Hematopoietic multipotent progenitor cell treated with erythropoietin and hydrocortisone succinate and interleukin-3 and kit ligand, for 17 days (in vitro differentiated cells): ENCODE data around the gene HUWE1.

Experiments
- DNase-seq: peaks from one replicate; pipeline ENCODE4 v3.0.0-alpha.2; 2015; ENCODE audit warnings: low spot score

HUWE1 gene

DNA sequence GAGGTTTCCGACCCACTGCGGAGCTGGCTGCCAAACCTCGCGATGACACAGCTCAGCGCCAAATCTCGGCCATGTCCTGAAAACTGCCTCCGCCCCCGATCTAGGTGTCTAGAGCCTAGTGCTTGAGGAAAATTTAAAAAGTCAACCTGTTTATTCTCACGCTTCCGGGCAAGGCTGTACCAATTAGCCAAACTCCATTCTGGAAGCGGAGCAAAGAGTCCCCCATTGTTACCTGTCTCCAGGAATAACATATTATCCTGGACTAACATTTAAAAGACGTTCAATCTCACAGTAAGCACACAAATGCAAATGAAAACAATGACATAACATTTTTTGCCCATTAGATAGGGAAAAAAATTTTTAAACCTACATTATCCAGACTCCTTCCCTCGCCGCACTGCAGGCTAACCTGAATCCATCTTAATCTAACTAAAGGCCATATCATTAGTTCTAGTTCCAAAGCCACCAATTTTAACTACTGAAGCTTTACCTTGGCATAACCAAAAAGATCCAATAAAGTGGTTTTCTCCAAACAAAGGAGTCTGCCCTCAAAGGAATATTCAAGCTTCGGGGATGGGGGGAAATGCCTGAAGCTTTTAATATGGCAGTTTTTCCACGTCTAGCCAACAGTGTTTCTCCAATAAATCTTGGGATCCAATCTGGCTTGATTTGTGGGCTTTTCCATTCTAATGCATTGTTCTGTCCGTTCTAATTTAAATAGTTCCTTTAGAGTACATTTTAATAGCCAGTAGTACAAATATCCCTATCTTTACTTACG is 1.9 kb downstream of the HUWE1 start:
- DNase-seq = no peak

DNA sequence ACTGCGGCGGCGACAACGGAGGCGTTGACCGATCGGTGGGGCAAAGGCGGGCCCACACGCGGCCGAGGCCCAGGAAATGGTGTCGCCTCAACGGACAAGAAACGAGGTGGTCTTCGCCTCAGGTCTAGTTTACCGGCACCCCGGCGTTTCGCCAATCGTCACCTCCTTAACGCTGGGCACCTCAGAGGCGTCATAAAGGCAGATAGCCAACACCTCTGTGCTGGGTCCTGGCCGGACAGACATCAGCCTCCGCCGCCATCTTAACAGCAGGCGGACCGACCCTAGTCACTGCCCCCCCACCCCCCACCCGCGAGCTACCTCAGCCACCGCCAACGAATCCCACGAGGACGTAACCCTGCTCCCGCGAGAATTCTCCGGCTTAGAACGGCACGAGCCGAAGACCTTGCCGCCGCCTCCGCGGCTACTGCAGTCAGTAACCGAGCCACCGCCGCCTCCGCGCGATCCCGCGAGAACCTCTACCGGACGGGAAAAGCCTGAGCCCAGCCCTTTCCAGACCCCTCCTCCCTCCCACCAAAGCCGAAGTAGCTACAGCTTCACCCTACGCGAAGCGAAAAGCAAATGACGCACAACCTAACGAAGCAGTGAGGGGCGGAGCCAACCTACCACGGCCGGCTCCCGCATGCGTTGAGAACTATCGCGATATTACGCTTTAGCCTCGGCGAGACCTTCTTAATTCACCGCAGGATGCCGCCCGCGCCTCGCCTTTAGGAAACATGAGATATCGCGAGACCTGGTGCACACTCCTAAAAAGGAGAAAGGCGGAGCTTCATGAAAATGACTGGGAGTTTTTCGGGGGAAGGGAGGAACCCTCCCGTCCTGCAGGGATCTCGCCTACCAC is 2.7 kb downstream of the HUWE1 start:
- DNase-seq = peak; percentile 98

GRCh38 chrX:53682885-53683555 is 3.5 kb downstream of the HUWE1 start:
- DNase-seq = peak; percentile 42

DNA sequence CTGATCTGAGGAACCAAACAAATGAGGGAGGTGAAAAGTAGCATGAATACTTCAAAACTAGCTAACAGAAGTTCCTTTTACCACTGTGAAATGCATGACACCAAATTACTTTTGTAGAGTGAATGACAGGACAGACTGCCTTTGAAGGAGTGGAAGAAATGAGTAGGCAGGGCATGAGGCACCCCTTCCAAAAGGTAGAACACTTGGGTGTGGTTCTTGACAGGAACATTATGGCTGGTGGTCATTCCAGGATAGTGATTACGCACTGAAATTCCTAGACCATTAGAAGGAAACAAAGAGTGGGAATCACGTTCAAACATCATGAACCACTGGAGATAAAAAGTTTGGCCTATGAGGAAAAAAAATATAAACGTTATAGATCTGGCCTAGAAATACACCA is 4.9 kb downstream of the HUWE1 start:
- no peak for DNase-seq

DNA sequence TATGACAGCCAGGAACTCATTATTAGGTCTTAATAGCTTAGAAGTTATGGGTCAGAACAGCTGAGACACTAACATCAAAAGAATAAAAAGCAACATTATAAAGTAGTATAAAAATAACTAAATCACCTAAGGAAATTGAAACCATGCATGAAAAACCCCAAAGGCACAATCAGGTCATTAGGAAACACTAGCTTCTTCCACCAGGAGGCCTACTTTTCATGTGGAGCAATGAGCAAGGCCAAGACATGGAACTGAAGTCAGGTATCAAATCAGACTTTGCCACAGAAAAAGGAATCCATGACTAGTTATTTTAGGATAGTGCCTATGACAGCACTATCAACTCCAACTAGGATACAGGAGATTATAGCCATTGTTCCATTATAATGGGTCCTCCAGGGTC is 7.9 kb downstream of the HUWE1 start:
- DNase-seq = peak; percentile 20

DNA sequence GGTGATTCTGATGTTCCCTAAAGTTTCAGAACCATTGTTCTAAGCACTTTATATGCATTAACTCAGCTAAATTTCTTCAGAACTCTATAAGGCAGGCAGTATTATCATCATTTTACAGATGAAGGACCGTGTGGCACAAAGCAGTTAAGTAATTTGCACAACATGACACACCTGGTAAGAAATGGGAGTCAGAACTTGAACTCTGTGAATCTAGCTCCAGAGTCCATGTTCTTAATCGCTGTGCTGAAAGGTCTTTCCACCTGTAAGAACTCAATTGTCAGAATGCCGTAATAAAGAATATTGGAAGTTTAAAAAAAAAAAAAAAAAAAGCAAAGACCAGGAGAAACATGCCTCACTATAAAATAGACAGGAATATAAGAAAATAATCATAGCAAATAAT is 9.2 kb downstream of the HUWE1 start:
- no peak for DNase-seq

DNA sequence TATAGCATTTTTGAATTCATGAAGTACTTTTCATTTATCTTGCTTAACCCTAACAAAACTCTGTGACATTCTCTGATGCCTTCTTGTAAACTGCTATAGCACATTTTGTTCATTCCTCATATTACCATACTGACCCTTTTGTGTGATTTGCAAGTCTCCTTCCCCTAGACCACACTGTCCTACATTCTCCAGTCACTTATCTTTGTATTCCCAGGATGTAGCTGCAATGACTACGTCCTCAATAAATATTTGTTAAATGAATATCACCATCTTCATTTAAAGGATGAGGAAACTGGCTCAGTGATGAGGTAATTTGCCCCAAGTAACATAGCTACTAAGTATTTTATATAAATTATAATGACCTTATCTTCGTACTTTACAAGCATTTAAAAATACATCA is 11.9 kb downstream of the HUWE1 start:
- no peak for DNase-seq

DNA sequence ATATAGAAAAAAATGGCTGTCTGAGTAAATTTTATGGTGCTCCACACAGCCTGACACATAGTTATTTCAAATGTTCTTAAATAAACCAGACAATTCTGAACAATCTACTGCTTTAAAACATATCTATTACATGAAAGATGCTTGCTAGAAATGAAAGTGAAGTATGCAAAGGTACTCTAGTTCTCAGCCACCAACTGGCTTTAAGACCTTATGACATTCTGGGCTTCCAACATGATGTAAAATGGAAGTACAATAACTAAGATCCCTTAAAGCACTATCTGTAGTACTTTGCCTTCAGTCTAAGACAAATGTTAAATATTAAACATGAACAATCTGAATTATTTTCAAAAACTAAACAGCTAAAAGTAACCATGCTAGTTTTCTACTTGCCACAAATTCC is 17.3 kb downstream of the HUWE1 start:
- DNase-seq = no peak

DNA sequence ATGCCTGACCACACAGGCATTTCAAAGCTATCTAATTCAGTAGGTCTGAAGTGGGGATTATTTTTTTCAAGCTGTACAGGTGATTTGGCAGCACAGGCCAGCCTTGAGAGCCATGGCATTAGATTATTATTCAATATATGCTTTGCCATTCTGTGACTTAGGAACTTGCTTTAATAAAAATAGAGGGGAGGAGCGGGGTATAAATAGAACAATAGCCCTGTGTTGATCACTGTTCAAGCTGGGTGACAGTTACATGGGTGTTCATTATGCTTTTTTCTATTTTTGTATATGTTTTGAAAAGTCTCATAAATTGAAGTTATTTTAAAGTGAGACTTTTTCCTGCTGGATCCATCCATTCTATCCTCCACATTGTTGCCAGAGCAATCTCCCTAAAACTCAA is 20.3 kb downstream of the HUWE1 start:
- DNase-seq = no peak

DNA sequence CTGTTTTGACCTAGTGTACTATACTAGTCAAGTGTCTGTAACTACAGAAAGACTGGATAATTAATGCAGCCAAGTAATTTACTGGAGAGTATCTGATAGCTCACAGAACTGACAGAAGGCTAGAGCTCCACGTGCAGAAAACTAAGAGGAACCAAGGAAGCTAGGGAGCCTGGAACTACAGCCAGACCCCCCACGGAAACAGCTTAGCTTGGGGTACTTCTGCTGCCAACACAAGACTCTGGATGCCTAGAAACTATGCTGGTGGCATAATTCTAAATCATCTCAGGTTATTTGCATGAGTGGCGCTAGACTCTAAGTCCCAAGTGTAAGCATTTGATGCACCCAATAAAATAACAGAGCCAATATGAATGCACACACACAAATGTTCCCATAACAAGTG is 26.5 kb downstream of the HUWE1 start:
- no peak for DNase-seq

DNA sequence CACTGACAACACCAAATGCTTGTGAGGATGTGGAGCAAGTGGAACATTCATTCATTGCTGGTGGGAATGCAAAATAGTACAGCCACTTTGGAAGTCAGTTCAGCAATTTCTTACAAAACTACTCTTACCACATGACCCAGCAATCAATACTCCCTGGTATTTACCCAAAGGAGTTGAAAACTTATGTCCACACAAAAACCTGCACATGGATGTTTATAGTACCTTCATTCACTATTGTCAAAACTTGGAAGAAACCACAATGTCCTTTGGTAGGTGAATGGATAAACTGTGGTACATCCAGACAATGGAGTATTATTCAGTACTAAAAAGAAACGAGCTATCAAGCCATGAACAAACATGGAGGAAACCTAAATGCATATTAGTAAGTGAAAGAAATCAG is 27.5 kb downstream of the HUWE1 start:
- DNase-seq = no peak

- no peak for DNase-seq
Observed at GRCh38 chrX:53656845-53657244, 29.7 kb downstream of the HUWE1 start.

DNA sequence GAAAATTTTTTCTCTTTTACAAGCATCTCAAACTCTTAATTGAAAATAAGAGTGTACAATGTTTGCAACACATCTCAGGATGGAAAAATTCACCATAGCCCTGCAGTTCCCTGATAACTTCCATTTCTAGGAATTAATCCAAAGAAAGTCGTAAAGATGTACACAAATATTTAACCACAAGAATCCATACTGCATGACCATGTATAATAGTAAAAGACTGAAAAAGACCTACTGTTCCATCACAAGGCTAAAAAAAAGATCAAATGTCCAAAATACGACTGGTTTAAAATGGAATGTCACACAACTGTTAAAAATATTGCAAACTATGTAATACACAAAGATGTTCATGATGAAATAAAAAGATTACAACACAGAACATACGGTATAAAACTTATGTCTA is 32.1 kb downstream of the HUWE1 start:
- no peak for DNase-seq

GRCh38 chrX:53644751-53645150 is 41.8 kb downstream of the HUWE1 start:
- no peak for DNase-seq

DNA sequence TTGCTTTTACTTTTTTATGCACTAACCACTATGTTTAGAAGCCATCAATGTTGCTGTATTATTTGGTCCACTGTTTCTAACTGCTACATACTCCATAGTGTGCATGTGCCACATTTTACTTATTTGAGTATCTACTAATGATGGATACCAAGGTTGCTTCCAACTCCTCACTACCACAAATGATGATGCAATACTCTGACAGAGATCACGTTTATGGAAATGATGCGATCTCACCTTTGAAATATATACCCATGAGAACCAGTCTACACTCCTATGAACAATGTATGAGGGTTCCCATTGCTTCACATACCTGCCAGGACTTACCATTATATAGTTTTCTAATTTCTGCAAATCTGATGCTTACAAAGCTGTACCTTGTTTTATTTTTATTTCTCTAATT is 44.2 kb downstream of the HUWE1 start:
- no peak for DNase-seq

DNA sequence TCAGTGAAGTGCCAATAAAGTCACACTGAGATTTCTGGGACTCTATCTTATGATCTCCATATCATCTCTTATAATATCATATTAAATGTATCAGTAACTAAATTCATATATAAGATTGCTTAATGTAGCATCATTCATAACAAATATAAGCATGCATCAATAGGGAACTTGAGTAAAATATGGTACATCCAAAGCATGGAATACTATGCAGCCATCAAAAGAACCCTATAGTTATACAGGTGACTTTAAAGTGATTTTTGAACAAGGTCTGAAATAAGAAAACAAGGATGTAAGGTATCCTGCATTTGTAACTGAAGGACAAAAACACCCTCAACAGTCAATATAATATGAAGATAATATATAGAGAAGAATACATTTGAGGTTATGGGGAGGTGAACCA is 47.3 kb downstream of the HUWE1 start:
- DNase-seq = no peak

GRCh38 chrX:53637479-53637878 is 49.0 kb downstream of the HUWE1 start:
- no peak for DNase-seq

DNA sequence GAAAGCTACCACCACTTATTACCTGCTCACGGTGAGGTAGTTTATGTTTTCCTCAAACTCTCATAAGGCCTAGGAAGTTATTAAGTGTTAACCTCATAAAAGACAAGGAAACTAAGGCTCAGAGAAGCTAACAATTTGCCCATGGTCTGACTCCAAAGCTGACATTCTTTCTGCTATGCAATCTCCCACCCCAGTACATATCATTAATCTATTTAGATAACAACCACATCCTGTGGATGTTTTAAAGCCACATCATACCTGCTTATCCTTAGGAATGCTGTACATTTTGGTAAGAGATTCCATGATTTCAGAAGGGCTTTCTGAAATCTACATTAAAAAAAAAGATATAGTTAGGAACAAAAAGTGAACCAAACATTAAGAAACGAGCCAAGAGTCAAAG is 55.4 kb downstream of the HUWE1 start:
- DNase-seq = no peak

GRCh38 chrX:53630261-53630660 is 56.3 kb downstream of the HUWE1 start:
- no peak for DNase-seq

- DNase-seq = no peak
Observed at GRCh38 chrX:53622431-53622830, 64.1 kb downstream of the HUWE1 start.

DNA sequence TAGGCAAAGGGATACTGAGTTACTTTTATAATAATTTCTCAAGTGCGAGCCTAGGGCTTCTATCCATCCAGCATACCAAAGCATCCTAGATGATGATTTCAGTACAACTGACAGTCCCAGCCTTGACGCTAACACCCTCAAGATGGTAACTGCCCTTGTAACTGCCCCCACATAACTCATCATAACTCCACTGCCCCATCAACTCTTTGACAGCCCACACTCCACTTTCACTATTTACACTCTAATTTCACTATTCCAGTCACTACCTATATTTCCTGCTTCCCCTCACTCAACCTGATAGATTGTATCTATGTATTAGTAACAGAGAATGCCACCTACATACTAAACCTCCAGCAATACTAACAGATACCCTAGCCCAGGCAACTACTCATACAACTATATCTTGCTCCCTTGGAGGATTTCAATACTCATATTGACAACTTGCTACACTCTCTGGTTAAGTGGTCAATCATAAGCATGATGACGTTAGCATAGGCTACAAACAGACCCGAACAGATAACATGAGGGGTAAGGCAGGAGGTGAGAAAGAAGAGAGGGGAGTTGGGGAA is 65.0 kb downstream of the HUWE1 start:
- DNase-seq = no peak

GRCh38 chrX:53616946-53617345 is 69.6 kb downstream of the HUWE1 start:
- no peak for DNase-seq

- no peak for DNase-seq
Observed at GRCh38 chrX:53606456-53606855, 80.1 kb downstream of the HUWE1 start.
